SK-N-SH (cell line): ENCODE results near the gene CYP2D6. TPM values are rescaled to one million over a fixed set of nuclear protein-coding genes. Genes with fewer than 3 reads are reported as not detected.

Experiments
- CTCF ChIA-PET: fragments of 300-600, 350-600 bp; formaldehyde crosslinking; extraction: SDS; loops from one replicate; lab custom pipeline; 2021; lab: Yijun Ruan, JAX
- POLR2A ChIA-PET: fragments of 350-600 bp; sonication (Branson Sonifier 250); formaldehyde crosslinking; extraction: SDS; loops from one replicate; lab custom pipeline; 2020; ENCODE audit warnings: antibody characterized with exemption, inconsistent platforms; lab: Yijun Ruan, JAX
- DNase-seq: peaks from one replicate; pipeline ENCODE4 v3.0.0; 2012
- H2AFZ ChIP-seq: fragments of 200-600 bp; sonication (generic); 2 replicates; pipeline ENCODE4 v1.8.1; 2016; ENCODE audit warnings: antibody characterized with exemption, mild to moderate bottlenecking, low read depth
- H3F3A ChIP-seq: fragments of 200-600 bp; sonication (generic); replicated peaks from 2 replicates; pipeline ENCODE3; 2016; ENCODE audit warnings: antibody characterized with exemption, mild to moderate bottlenecking; ENCODE audit not compliant: insufficient read depth
- H3K27ac ChIP-seq, 2 experiments: fragments of 200-500 bp in 1 of 2; fragments of 200-600 bp in 1 of 2; sonication (Bioruptor generic) in 1 of 2; sonication (generic), shearing (Covaris generic) in 1 of 2; 2 replicates each; pipeline versions ENCODE4 v1.5.1 to v1.6.1; 2014 to 2016; ENCODE audit warnings: low read depth in 2 of 2, inconsistent platforms in 1 of 2, low read length in 1 of 2, mild to moderate bottlenecking in 1 of 2, mixed read lengths in 1 of 2
- H3K27me3 ChIP-seq: fragments of 200-600 bp; sonication (generic), shearing (Covaris generic); 2 replicates; pipeline ENCODE4 v1.6.1; 2016; ENCODE audit warnings: mixed run types; ENCODE audit not compliant: insufficient read depth
- H3K36me3 ChIP-seq, 2 experiments: fragments of 200-500 bp in 1 of 2; fragments of 200-600 bp in 1 of 2; sonication (Bioruptor generic) in 1 of 2; sonication (generic) in 1 of 2; replicated peaks in 1 of 2; 2 replicates each; pipeline versions ENCODE3 to v1.5.1; 2014 to 2016; ENCODE audit warnings: low read length in 1 of 2, mild to moderate bottlenecking in 1 of 2; ENCODE audit not compliant: insufficient read depth in 2 of 2, control insufficient read depth in 1 of 2
- H3K4me1 ChIP-seq, 2 experiments: fragments of 200-500 bp in 1 of 2; fragments of 200-600 bp in 1 of 2; sonication (Bioruptor generic) in 1 of 2; sonication (generic), shearing (Covaris generic) in 1 of 2; 2 replicates each; pipeline versions ENCODE4 v1.5.1 to v1.6.1; 2014 to 2016; ENCODE audit warnings: low read depth in 1 of 2, low read length in 1 of 2, mixed run types in 1 of 2; ENCODE audit not compliant: insufficient read depth in 2 of 2, control insufficient read depth in 1 of 2
- H3K4me2 ChIP-seq: fragments of 200-600 bp; sonication (generic), shearing (Covaris generic); 2 replicates; pipeline ENCODE4 v1.6.1; 2017; ENCODE audit warnings: mixed run types
- H3K4me3 ChIP-seq, 2 experiments: fragments of 200-500 bp in 1 of 2; fragments of 200-600 bp in 1 of 2; sonication (Bioruptor generic) in 1 of 2; sonication (generic), shearing (Covaris generic) in 1 of 2; 2 replicates each; pipeline versions ENCODE4 v1.5.1 to v1.8.1; 2014 to 2016; ENCODE audit warnings: low read depth in 2 of 2, inconsistent platforms in 1 of 2, low read length in 1 of 2, mild to moderate bottlenecking in 1 of 2, mixed read lengths in 1 of 2, moderate library complexity in 1 of 2
- H3K79me2 ChIP-seq: fragments of 200-600 bp; sonication (generic); 2 replicates; pipeline ENCODE4 v1.8.1; 2017; ENCODE audit warnings: mild to moderate bottlenecking; ENCODE audit not compliant: insufficient read depth
- H3K9ac ChIP-seq: fragments of 200-600 bp; sonication (generic); 2 replicates; pipeline ENCODE4 v1.6.1; 2017; ENCODE audit warnings: mixed run types
- H3K9me2 ChIP-seq: fragments of 200-600 bp; sonication (generic); 2 replicates; pipeline ENCODE4 v1.6.1; 2017; ENCODE audit warnings: mixed run types
- H3K9me3 ChIP-seq: fragments of 200-600 bp; sonication (generic); 2 replicates; pipeline ENCODE4 v1.6.1; 2017; ENCODE audit warnings: mixed run types, mild to moderate bottlenecking, moderate library complexity
- H4K20me1 ChIP-seq: fragments of 200-600 bp; sonication (generic); 2 replicates; pipeline ENCODE4 v1.6.1; 2017; ENCODE audit warnings: mild to moderate bottlenecking, mixed run types; ENCODE audit not compliant: insufficient read depth
- CHD2 ChIP-seq: fragments of 150-350 bp; IDR thresholded peaks from 2 replicates; pipeline ENCODE4 v1.6.1; 2018; ENCODE audit warnings: low read length; ENCODE audit not compliant: partially characterized antibody
- EP300 ChIP-seq, 2 experiments: IDR thresholded peaks; 2 replicates each; pipeline versions ENCODE4 v1.4.0 to v1.6.1; 2012; ENCODE audit warnings: borderline replicate concordance in 1 of 2, low read depth in 1 of 2, low read length in 1 of 2
- EZH2phosphoT487 ChIP-seq: fragments of 200-600 bp; sonication (generic); IDR thresholded peaks from 2 replicates; pipeline ENCODE4 v1.6.1; 2017; ENCODE audit warnings: low read depth, mixed run types, mild to moderate bottlenecking, antibody characterized with exemption, moderate library complexity, borderline replicate concordance
- FOSL2 ChIP-seq: IDR thresholded peaks from 2 replicates; pipeline ENCODE4 v1.4.0; 2012; ENCODE audit warnings: low read depth, mild to moderate bottlenecking, moderate library complexity, borderline replicate concordance
- FOXJ3 ChIP-seq: sonication (generic); formaldehyde crosslinking; IDR thresholded peaks from 2 replicates; pipeline ENCODE4 v1.5.1; 2020; ENCODE audit warnings: mild to moderate bottlenecking, missing genetic modification reagents
- FOXM1 ChIP-seq: IDR thresholded peaks from 2 replicates; pipeline ENCODE4 v1.4.0; 2012; ENCODE audit warnings: low read depth, mild to moderate bottlenecking
- GABPA ChIP-seq: IDR thresholded peaks from 2 replicates; pipeline ENCODE4 v1.4.0; 2012; ENCODE audit warnings: low read depth, mild to moderate bottlenecking
- JUND ChIP-seq: IDR thresholded peaks from 2 replicates; pipeline ENCODE4 v1.4.0; 2012
- MEF2A ChIP-seq: IDR thresholded peaks from 2 replicates; pipeline ENCODE4 v1.4.0; 2012; ENCODE audit warnings: low read depth, borderline replicate concordance
- NRF1 ChIP-seq: IDR thresholded peaks from 2 replicates; pipeline ENCODE4 v1.6.1; 2012; ENCODE audit warnings: low read depth, mild to moderate bottlenecking, low read length
- RCOR1 ChIP-seq: fragments of 150-350 bp; IDR thresholded peaks from 2 replicates; pipeline ENCODE4 v1.6.1; 2017; ENCODE audit warnings: antibody characterized with exemption, low read length
- RFX5 ChIP-seq: IDR thresholded peaks from 2 replicates; pipeline ENCODE4 v1.6.1; 2012; ENCODE audit warnings: mild to moderate bottlenecking, improper control_type of control experiment, low read length
- RXRA ChIP-seq: IDR thresholded peaks from 2 replicates; pipeline ENCODE4 v1.4.0; 2012; ENCODE audit warnings: low read depth, mild to moderate bottlenecking, borderline replicate concordance
- TAF1 ChIP-seq: IDR thresholded peaks from 2 replicates; pipeline ENCODE4 v1.6.1; 2012; ENCODE audit warnings: low read depth, mild to moderate bottlenecking, low read length, moderate library complexity, borderline replicate concordance
- TCF12 ChIP-seq: IDR thresholded peaks from 2 replicates; pipeline ENCODE4 v1.4.0; 2012
- TEAD4 ChIP-seq: IDR thresholded peaks from 2 replicates; pipeline ENCODE4 v1.4.0; 2012; ENCODE audit warnings: mild to moderate bottlenecking, borderline replicate concordance; ENCODE audit not compliant: insufficient read depth
- WGBS: methylation state at CpG from one replicate; pipeline ENCODE4 v1.1.6; 2017; ENCODE audit warnings: low lambda C conversion rate; 5-methylcytosine and 5-hydroxymethylcytosine counted together
- polyA plus RNA-seq, 3 experiments: library from polyadenylated mRNA; depleted of rRNA; stranded (reverse); fragments of >200 nt; gene quantifications; 2 replicates each; pipeline ENCODE4 v1.2.3, GENCODE V29; 2012
- TF ChIP-seq, protein P1 (sequence below): IDR thresholded peaks from 2 replicates; pipeline ENCODE4 v1.4.0; 2012; ENCODE audit warnings: low read depth, borderline replicate concordance
- TF ChIP-seq, protein P2 (sequence below): IDR thresholded peaks from 2 replicates; pipeline ENCODE4 v1.6.1; 2012; ENCODE audit warnings: mild to moderate bottlenecking, low read depth, low read length, moderate library complexity
- TF ChIP-seq, protein P3 (sequence below): IDR thresholded peaks from 2 replicates; pipeline ENCODE4; 2012
- TF ChIP-seq, protein P4 (sequence below): IDR thresholded peaks from 2 replicates; pipeline ENCODE4 v1.4.0; 2012; ENCODE audit warnings: low read depth, borderline replicate concordance
- TF ChIP-seq, protein P5 (sequence below): fragments of 150-350 bp; IDR thresholded peaks from 2 replicates; pipeline ENCODE4 v1.6.1; 2016; ENCODE audit warnings: mild to moderate bottlenecking, low read depth, low read length

The CYP2D6 gene
- polyA plus RNA-seq, 1 of the 3 experiments (the other 2 are of a cell fraction), result 0.26 TPM

DNA sequence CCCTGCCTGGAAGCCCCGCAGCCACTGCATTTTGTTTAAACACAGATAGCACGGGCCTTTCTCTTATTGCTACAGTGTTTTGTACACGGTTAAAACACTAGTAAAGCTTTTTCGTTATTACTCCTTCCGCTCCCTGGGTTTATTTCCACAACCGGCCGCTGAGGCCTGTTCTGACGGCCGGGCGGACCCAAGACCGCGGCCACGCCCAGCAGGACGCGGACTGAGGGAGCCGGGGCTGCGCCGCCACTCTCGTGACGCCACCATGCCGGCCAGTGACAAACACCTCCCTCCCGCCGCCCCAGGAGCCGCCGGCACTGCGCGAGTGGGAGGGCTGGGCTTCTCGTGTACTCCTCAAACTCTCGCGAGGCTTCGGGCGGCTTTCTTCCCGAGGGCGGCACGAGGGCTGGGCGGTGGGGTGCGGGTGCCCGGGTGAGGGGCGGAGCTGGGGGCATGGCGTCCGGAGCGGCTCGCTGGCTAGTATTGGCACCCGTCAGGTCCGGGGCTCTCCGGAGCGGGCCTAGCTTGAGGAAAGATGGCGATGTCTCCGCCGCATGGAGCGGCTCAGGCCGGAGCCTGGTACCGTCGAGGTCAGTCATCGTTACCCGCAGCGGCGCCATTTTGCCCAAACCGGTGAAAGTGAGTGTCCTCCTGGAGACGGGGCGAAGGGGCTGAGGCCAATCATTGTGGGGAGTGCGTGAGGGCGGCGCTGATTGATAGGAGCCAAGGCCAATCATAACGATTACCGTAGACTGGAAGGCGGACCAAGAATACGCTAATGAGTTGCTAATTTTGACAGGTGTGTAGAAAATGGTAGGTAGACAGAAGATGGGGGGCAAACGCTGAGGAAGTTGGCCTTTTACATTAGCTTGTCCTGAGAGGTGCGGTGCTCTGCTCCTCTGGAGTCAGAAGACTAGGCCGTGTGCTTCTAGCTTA is 51.0 kb downstream of the CYP2D6 start, which contains the start of gene SMDT1:
SMDT1 (plus strand) TSS at position 382 of the 933 bp plus-strand sequence; CDS start at position 451, 69 bp downstream.
- H3K36me3 ChIP-seq, result no peaks in the 10 kb centered on the region
- 2% methylated on average over 22 of the region's 71 CpGs for WGBS
- peak within 1 kb of the TSS; percentile 78 to 81 for H3K27ac ChIP-seq
- peak within 1 kb of the TSS; percentile 84 for H2AFZ ChIP-seq
- H3K9me2 ChIP-seq, result no peaks in the 10 kb centered on the region
- CTCF ChIA-PET, result interaction anchor here (1.2 to 1.8 kb wide), 2 partner anchors 11 to 365 kb away, joined by 3 to 13 read pairs; partner anchors contain the start of gene NDUFA6
- POLR2A ChIA-PET, result interaction anchor here (1.5 kb wide), 1 partner anchor 11 kb away, joined by 8 read pairs; the partner anchor contains the start of gene NDUFA6
- H3K4me2 ChIP-seq, result peak within 1 kb of the TSS; percentile 82
- H3K79me2 ChIP-seq, result peaks cover 15% of the 10 kb centered on the region
- peak; percentile 92 for DNase-seq
- peaks cover 0 to 8% of the 10 kb centered on the region in 2 experiments; a peak in 2 of 4 replicates for H3K4me1 ChIP-seq
- no peaks in the 10 kb centered on the region for H3F3A ChIP-seq
- H3K9ac ChIP-seq, result peak within 1 kb of the TSS; percentile 78
- no peaks in the 10 kb centered on the region for H3K9me3 ChIP-seq
- H3K27me3 ChIP-seq, result no peaks in the 10 kb centered on the region
- no peaks in the 10 kb centered on the region for H4K20me1 ChIP-seq
- peak within 1 kb of the TSS; percentile 60 to 71 for H3K4me3 ChIP-seq
- TF ChIP-seq JUND (no peak), FOXM1 (no peak), TCF12 (no peak), RCOR1 (no peak), FOSL2 (no peak), FOXJ3 (CRISPR knock-in tag) (no peak), GABPA (no peak), CHD2 (peak; percentile 98), EZH2phosphoT487 (no peak), TAF1 (peak; percentile 93), RXRA (no peak), TEAD4 (no peak), NRF1 (peak; percentile 52; the same call in 1 of the 2 replicates), RFX5 (no peak), MEF2A (no peak), EP300 (IDR thresholded peaks at IDR 0.05; ENCODE audit: borderline replicate concordance in 1 of 2, low read depth in 1 of 2, low read length in 1 of 2) (no peak)
- TF ChIP-seq, protein P1, sequence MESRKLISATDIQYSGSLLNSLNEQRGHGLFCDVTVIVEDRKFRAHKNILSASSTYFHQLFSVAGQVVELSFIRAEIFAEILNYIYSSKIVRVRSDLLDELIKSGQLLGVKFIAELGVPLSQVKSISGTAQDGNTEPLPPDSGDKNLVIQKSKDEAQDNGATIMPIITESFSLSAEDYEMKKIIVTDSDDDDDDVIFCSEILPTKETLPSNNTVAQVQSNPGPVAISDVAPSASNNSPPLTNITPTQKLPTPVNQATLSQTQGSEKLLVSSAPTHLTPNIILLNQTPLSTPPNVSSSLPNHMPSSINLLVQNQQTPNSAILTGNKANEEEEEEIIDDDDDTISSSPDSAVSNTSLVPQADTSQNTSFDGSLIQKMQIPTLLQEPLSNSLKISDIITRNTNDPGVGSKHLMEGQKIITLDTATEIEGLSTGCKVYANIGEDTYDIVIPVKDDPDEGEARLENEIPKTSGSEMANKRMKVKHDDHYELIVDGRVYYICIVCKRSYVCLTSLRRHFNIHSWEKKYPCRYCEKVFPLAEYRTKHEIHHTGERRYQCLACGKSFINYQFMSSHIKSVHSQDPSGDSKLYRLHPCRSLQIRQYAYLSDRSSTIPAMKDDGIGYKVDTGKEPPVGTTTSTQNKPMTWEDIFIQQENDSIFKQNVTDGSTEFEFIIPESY, result peak; percentile 95
- TF ChIP-seq, protein P2, sequence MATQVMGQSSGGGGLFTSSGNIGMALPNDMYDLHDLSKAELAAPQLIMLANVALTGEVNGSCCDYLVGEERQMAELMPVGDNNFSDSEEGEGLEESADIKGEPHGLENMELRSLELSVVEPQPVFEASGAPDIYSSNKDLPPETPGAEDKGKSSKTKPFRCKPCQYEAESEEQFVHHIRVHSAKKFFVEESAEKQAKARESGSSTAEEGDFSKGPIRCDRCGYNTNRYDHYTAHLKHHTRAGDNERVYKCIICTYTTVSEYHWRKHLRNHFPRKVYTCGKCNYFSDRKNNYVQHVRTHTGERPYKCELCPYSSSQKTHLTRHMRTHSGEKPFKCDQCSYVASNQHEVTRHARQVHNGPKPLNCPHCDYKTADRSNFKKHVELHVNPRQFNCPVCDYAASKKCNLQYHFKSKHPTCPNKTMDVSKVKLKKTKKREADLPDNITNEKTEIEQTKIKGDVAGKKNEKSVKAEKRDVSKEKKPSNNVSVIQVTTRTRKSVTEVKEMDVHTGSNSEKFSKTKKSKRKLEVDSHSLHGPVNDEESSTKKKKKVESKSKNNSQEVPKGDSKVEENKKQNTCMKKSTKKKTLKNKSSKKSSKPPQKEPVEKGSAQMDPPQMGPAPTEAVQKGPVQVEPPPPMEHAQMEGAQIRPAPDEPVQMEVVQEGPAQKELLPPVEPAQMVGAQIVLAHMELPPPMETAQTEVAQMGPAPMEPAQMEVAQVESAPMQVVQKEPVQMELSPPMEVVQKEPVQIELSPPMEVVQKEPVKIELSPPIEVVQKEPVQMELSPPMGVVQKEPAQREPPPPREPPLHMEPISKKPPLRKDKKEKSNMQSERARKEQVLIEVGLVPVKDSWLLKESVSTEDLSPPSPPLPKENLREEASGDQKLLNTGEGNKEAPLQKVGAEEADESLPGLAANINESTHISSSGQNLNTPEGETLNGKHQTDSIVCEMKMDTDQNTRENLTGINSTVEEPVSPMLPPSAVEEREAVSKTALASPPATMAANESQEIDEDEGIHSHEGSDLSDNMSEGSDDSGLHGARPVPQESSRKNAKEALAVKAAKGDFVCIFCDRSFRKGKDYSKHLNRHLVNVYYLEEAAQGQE, result 0 out of 2 replicates have a peak, but pooled peaks have one; percentile 24
- TF ChIP-seq, protein P3, sequence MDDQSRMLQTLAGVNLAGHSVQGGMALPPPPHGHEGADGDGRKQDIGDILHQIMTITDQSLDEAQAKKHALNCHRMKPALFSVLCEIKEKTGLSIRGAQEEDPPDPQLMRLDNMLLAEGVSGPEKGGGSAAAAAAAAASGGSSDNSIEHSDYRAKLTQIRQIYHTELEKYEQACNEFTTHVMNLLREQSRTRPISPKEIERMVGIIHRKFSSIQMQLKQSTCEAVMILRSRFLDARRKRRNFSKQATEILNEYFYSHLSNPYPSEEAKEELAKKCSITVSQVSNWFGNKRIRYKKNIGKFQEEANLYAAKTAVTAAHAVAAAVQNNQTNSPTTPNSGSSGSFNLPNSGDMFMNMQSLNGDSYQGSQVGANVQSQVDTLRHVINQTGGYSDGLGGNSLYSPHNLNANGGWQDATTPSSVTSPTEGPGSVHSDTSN, result peak; percentile 98
- TF ChIP-seq, protein P4, sequence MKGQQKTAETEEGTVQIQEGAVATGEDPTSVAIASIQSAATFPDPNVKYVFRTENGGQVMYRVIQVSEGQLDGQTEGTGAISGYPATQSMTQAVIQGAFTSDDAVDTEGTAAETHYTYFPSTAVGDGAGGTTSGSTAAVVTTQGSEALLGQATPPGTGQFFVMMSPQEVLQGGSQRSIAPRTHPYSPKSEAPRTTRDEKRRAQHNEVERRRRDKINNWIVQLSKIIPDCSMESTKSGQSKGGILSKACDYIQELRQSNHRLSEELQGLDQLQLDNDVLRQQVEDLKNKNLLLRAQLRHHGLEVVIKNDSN, result 0 out of 2 replicates have a peak, but pooled peaks have one; percentile 14
- TF ChIP-seq, protein P5, sequence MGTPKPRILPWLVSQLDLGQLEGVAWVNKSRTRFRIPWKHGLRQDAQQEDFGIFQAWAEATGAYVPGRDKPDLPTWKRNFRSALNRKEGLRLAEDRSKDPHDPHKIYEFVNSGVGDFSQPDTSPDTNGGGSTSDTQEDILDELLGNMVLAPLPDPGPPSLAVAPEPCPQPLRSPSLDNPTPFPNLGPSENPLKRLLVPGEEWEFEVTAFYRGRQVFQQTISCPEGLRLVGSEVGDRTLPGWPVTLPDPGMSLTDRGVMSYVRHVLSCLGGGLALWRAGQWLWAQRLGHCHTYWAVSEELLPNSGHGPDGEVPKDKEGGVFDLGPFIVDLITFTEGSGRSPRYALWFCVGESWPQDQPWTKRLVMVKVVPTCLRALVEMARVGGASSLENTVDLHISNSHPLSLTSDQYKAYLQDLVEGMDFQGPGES, result peak; percentile 43
